ENCODE measurements around the gene CCDC197.

DNA sequence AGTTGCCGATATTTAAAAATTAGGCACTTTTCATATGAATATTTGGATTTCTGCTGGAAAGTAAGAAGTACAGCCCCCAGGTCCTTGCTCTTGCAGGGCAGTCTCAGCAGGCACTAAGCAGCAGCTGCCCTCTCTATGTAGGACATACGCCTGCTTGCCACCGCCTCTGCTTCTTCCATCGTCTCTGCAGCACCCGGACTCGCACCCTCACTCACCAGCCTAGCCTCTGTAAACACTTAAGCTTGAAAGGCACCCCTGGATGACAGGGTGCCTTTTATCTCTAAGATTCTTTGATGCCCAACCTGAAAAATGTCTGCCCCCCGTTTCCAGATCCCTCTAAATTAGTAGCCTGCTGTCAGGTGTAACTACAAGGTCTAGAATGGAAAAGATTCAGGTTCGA is 48.0 kb downstream of the CCDC197 start:
- TF ChIP-seq RCOR1 (IDR thresholded peaks at IDR 0.05; ENCODE audit: insufficient replicate concordance, low read length) (no peak), CTCF (conservative IDR thresholded peaks at IDR 0.05; ENCODE audit: low read depth, low read length) (no peak), MXI1 (IDR thresholded peaks at IDR 0.05; ENCODE audit: borderline replicate concordance, low read depth, low read length) (no peak), POLR2A (IDR thresholded peaks at IDR 0.05; ENCODE audit: low read depth, low read length) (no peak), MAFK (IDR thresholded peaks at IDR 0.05; ENCODE audit: low read depth, low read length) (no peak), FOS (IDR thresholded peaks at IDR 0.05; ENCODE audit: low read depth, low read length) (no peak), CHD1 (IDR thresholded peaks at IDR 0.05; ENCODE audit: low read depth, low read length) (no peak), RAD21 (IDR thresholded peaks at IDR 0.05; ENCODE audit: low read length) (no peak), CEBPB (IDR thresholded peaks at IDR 0.05; ENCODE audit: low read depth, low read length) (no peak), SMC3 (IDR thresholded peaks at IDR 0.05; ENCODE audit: low read depth, low read length) (no peak), RFX5 (IDR thresholded peaks at IDR 0.05; ENCODE audit: low read depth, low read length) (no peak)

Measured in IMR-90 (cell line).